ENCODE measurements around the gene PROCR. TPM values are rescaled to one million over a fixed set of nuclear protein-coding genes. Genes with fewer than 3 reads are reported as not detected.
A peak's percentile ranks its signal among the peaks of the same experiment; 100 is the strongest.

PROCR gene
- total and polyA plus RNA-seq, 9 of the 15 experiments (the other 6 are each of a cell fraction or from before 2014, with no cell fraction given), result 1.6 to 7.1 (median 4.0) TPM

- TF ChIP-seq THRB (CRISPR knock-in tag; conservative IDR thresholded peaks at IDR 0.05), result no peak
- no peak for TF ChIP-seq FOXJ2 (tag; IDR thresholded peaks at IDR 0.05)
- TF ChIP-seq HES1 (IDR thresholded peaks at IDR 0.05; ENCODE audit: low read depth), result no peak
- no peak for TF ChIP-seq MEIS2 (IDR thresholded peaks at IDR 0.05; ENCODE audit: partially characterized antibody)
- no peak for TF ChIP-seq POLR2H (tag; IDR thresholded peaks at IDR 0.05; ENCODE audit: low read depth)
- no peak for TF ChIP-seq ZNF140 (CRISPR knock-in tag; IDR thresholded peaks at IDR 0.05)
- TF ChIP-seq BHLHE40 (IDR thresholded peaks at IDR 0.05; ENCODE audit: low read length), result peak; percentile 69
- TF ChIP-seq MAFG (tag; conservative IDR thresholded peaks at IDR 0.05), result no peak
- no peak for TF ChIP-seq GABPA (tag; conservative IDR thresholded peaks at IDR 0.05; ENCODE audit: low read depth)
- TF ChIP-seq MGA (IDR thresholded peaks at IDR 0.05), result peak; percentile 97
- TF ChIP-seq TCF7 (IDR thresholded peaks at IDR 0.05; ENCODE audit: borderline replicate concordance), result peak; percentile 38; the same call in 1 of the 2 replicates
- no peak for TF ChIP-seq ZC3H4 (CRISPR knock-in tag; IDR thresholded peaks at IDR 0.05; ENCODE audit: borderline replicate concordance)
- TF ChIP-seq EP400 (IDR thresholded peaks at IDR 0.05), result peak; percentile 76; the same call in 1 of the 2 replicates
- no peak for TF ChIP-seq SMAD3 (CRISPR knock-in tag; conservative IDR thresholded peaks at IDR 0.05)
- no peak for TF ChIP-seq PRPF4 (IDR thresholded peaks at IDR 0.05; ENCODE audit: insufficient read depth, low read depth, low read length, poor library complexity, severe bottlenecking)
Measured at GRCh38 chr20:35174458-35175216, 2.8 kb downstream of the PROCR start (continued).
